GM23338 (cell line): ENCODE measurements around the gene HYAL2. TPM values are rescaled to one million over a fixed set of nuclear protein-coding genes. Genes with fewer than 3 reads are reported as not detected.

ENCODE experiments used
- ATAC-seq: fragments of 200-7000 bp; cut with Tn5 transposase; 3 replicates; pipeline ENCODE4 v1.9.1; 2020
- DNase-seq: peaks from one replicate; pipeline ENCODE4 v3.0.0-alpha.2; 2015; ENCODE audit warnings: low spot score
- H2AFZ ChIP-seq: fragments of 200-600 bp; sonication (generic); 2 replicates; pipeline ENCODE4 v1.8.0; 2016; ENCODE audit warnings: antibody characterized with exemption, mild to moderate bottlenecking, moderate library complexity
- H3F3A ChIP-seq: fragments of 200-600 bp; sonication (generic); replicated peaks from 2 replicates; pipeline ENCODE4 v1.8.0; 2017; ENCODE audit warnings: antibody characterized with exemption, mixed run types, low read depth
- H3K27ac ChIP-seq: fragments of 200-600 bp; sonication (generic); 2 replicates; pipeline ENCODE4 v1.6.1; 2016; ENCODE audit warnings: low read depth
- H3K27me3 ChIP-seq: fragments of 200-600 bp; sonication (generic); 2 replicates; pipeline ENCODE4 v1.8.0; 2016; ENCODE audit warnings: mild to moderate bottlenecking, mixed run types, moderate library complexity; ENCODE audit not compliant: insufficient read depth
- H3K36me3 ChIP-seq: fragments of 200-600 bp; sonication (generic); 2 replicates; pipeline ENCODE4 v1.8.0; 2016; ENCODE audit warnings: mild to moderate bottlenecking; ENCODE audit not compliant: insufficient read depth
- H3K4me1 ChIP-seq: fragments of 200-600 bp; sonication (generic); 2 replicates; pipeline ENCODE4 v1.8.0; 2016; ENCODE audit warnings: mild to moderate bottlenecking, moderate library complexity; ENCODE audit not compliant: insufficient read depth
- H3K4me2 ChIP-seq: fragments of 200-600 bp; sonication (generic); 2 replicates; pipeline ENCODE4 v1.7.1; 2017; ENCODE audit warnings: mixed run types
- H3K4me3 ChIP-seq: fragments of 200-600 bp; sonication (generic); 2 replicates; pipeline ENCODE4 v1.6.1; 2016; ENCODE audit warnings: mixed run types
- H3K79me2 ChIP-seq: fragments of 200-600 bp; sonication (generic); replicated peaks from 2 replicates; pipeline ENCODE4 v1.8.0; 2017; ENCODE audit warnings: mild to moderate bottlenecking; ENCODE audit not compliant: insufficient read depth
- H3K9me2 ChIP-seq: fragments of 200-600 bp; sonication (generic); 2 replicates; pipeline ENCODE4 v1.8.0; 2017; ENCODE audit not compliant: insufficient read depth
- H4K20me1 ChIP-seq: fragments of 200-600 bp; sonication (generic); replicated peaks from 2 replicates; pipeline ENCODE4 v1.8.0; 2017; ENCODE audit warnings: mild to moderate bottlenecking; ENCODE audit not compliant: insufficient read depth
- H3K27ac Mint-ChIP-seq: 2 replicates; pipeline ENCODE4 v1.8.0; 2020; ENCODE audit warnings: inconsistent platforms, mild to moderate bottlenecking, moderate library complexity, mixed read lengths
- H3K27me3 Mint-ChIP-seq: 3 replicates; pipeline ENCODE4 v1.8.0; 2022; ENCODE audit warnings: low read depth, mild to moderate bottlenecking, moderate library complexity, mixed read lengths, inconsistent platforms; ENCODE audit not compliant: insufficient read depth, poor library complexity
- H3K36me3 Mint-ChIP-seq: 3 replicates; pipeline ENCODE4 v1.8.0; 2021; ENCODE audit warnings: low read depth, mild to moderate bottlenecking, inconsistent platforms, moderate library complexity, mixed read lengths
- H3K4me1 Mint-ChIP-seq: 3 replicates; pipeline ENCODE4 v1.8.0; 2020; ENCODE audit warnings: mild to moderate bottlenecking, inconsistent platforms, mixed read lengths
- H3K4me3 Mint-ChIP-seq: 3 replicates; pipeline ENCODE4 v1.8.0; 2021; ENCODE audit warnings: moderate library complexity, mild to moderate bottlenecking, inconsistent platforms, mixed read lengths
- H3K9me3 Mint-ChIP-seq: 3 replicates; pipeline ENCODE4 v1.8.0; 2020; ENCODE audit warnings: moderate library complexity, mild to moderate bottlenecking, inconsistent platforms, mixed read lengths
- CREB1 ChIP-seq: fragments of 250-450 bp; sonication (Bioruptor Pico); IDR thresholded peaks from 2 replicates; pipeline ENCODE4 v1.5.0; 2020; ENCODE audit warnings: low read depth, mild to moderate bottlenecking, moderate library complexity
- CTCF ChIP-seq, 2 experiments: fragments of 200-600 bp in 1 of 2; sonication (generic) in 1 of 2; conservative IDR thresholded peaks; 2 replicates each; pipeline versions ENCODE4 v1.5.1 to v1.6.1; 2016 to 2017; ENCODE audit warnings: antibody characterized with exemption in 2 of 2, low read depth in 2 of 2, mild to moderate bottlenecking in 2 of 2, moderate library complexity in 1 of 2
- ETS1 ChIP-seq: IDR thresholded peaks from 2 replicates; pipeline ENCODE4 v1.6.1; 2016; ENCODE audit warnings: antibody characterized with exemption
- EZH2 ChIP-seq: fragments of 200-600 bp; sonication (generic); IDR thresholded peaks from one replicate; pipeline ENCODE4 v1.8.0; 2017; ENCODE audit warnings: antibody characterized with exemption, mild to moderate bottlenecking, low read depth; ENCODE audit not compliant: unreplicated experiment
- EZH2phosphoT487 ChIP-seq: fragments of 200-600 bp; sonication (generic); IDR thresholded peaks from one replicate; pipeline ENCODE4 v1.8.1; 2018; ENCODE audit warnings: antibody characterized with exemption; ENCODE audit not compliant: unreplicated experiment
- JUNB ChIP-seq: IDR thresholded peaks from one replicate; pipeline ENCODE4 v1.6.1; 2016; ENCODE audit warnings: antibody characterized with exemption; ENCODE audit not compliant: unreplicated experiment
- NANOG ChIP-seq: IDR thresholded peaks from 2 replicates; pipeline ENCODE4 v1.6.1; 2016; ENCODE audit warnings: antibody characterized with exemption, borderline replicate concordance
- POLR2AphosphoS5 ChIP-seq: IDR thresholded peaks from 2 replicates; pipeline ENCODE4 v1.6.1; 2016; ENCODE audit warnings: antibody characterized with exemption, low read depth
- REST ChIP-seq: IDR thresholded peaks from one replicate; pipeline ENCODE4 v1.6.1; 2018; ENCODE audit warnings: antibody characterized with exemption; ENCODE audit not compliant: unreplicated experiment
- STAT1 ChIP-seq: IDR thresholded peaks from one replicate; pipeline ENCODE4 v1.6.1; 2016; ENCODE audit warnings: antibody characterized with exemption; ENCODE audit not compliant: unreplicated experiment
- ZNF114 ChIP-seq: fragments of 250-450 bp; sonication (Bioruptor Pico); IDR thresholded peaks from 2 replicates; pipeline ENCODE4 v1.5.0; 2020; ENCODE audit warnings: mild to moderate bottlenecking, moderate library complexity
- ZNF331 ChIP-seq: fragments of 250-450 bp; sonication (Bioruptor Pico); IDR thresholded peaks from 2 replicates; pipeline ENCODE4 v1.5.0; 2020; ENCODE audit warnings: low read depth, mild to moderate bottlenecking, moderate library complexity
- ZNF462 ChIP-seq: fragments of 250-450 bp; sonication (Bioruptor Pico); IDR thresholded peaks from 2 replicates; pipeline ENCODE4 v1.5.0; 2020; ENCODE audit warnings: mild to moderate bottlenecking, moderate library complexity
- polyA plus RNA-seq: library from polyadenylated mRNA; unstranded; fragments of >200 nt; fragmentation: Nextera tagmentation; extraction: Ambion mirVana; gene quantifications from 2 replicates; pipeline ENCODE4 v1.2.1, GENCODE V29; 2016
- total RNA-seq: library from RNA; depleted of rRNA; stranded (reverse); fragments of >200 nt; shearing (Covaris generic); gene quantifications from 2 replicates; pipeline ENCODE4 v1.2.3, GENCODE V29; 2014

HYAL2 gene
- total and polyA plus RNA-seq, 2 experiments from 2014 or later: 28.9 to 74.3 TPM

GRCh38 chr3:50275141-50275995, 47.2 kb downstream of the HYAL2 start:
- peaks cover 30% of the 10 kb centered on the region for H3K4me1 Mint-ChIP-seq
- H3K27ac ChIP-seq: no peak overlapping the region
- ATAC-seq (peak; percentile 18), DNase-seq (peak; percentile 78)
- no peaks in the 10 kb centered on the region for H3K79me2 ChIP-seq
- no peaks in the 10 kb centered on the region for H3K36me3 ChIP-seq
- peak overlapping the region; percentile 80 for H2AFZ ChIP-seq
- H3F3A ChIP-seq: peaks cover 10% of the 10 kb centered on the region; the same call in 1 of the 2 replicates
- no peaks in the 10 kb centered on the region for H3K9me3 Mint-ChIP-seq
- H3K27ac Mint-ChIP-seq: no peak overlapping the region
- H3K4me3 Mint-ChIP-seq: peak overlapping the region; percentile 78
- peaks cover 3% of the 10 kb centered on the region; the same call in 1 of the 2 replicates for H3K4me1 ChIP-seq
- H3K27me3 ChIP-seq: peaks cover 57% of the 10 kb centered on the region
- no peaks in the 10 kb centered on the region for H4K20me1 ChIP-seq
- H3K4me2 ChIP-seq: peak overlapping the region; percentile 86
- TF ChIP-seq ZNF462 (CRISPR knock-in tag) (no peak), CREB1 (no peak), POLR2AphosphoS5 (no peak), EZH2 (no peak), NANOG (no peak), ZNF114 (CRISPR knock-in tag) (no peak), ZNF331 (CRISPR knock-in tag) (no peak), EZH2phosphoT487 (no peak), REST (no peak), JUNB (no peak), STAT1 (no peak), ETS1 (no peak), CTCF (conservative IDR thresholded peaks at IDR 0.05; ENCODE audit: low read depth in 2 of 2) (no peak)
- peak overlapping the region; percentile 63 for H3K4me3 ChIP-seq
- H3K27me3 Mint-ChIP-seq: peaks cover 49% of the 10 kb centered on the region
- no peaks in the 10 kb centered on the region for H3K9me2 ChIP-seq
- H3K36me3 Mint-ChIP-seq: no peaks in the 10 kb centered on the region
